ENCODE data around the gene ZCCHC8. TPM values are rescaled to one million over a fixed set of nuclear protein-coding genes. Genes with fewer than 3 reads are reported as not detected.
A peak's percentile ranks its signal among the peaks of the same experiment; 100 is the strongest.

The ZCCHC8 gene
- polyA plus RNA-seq, 2 of the 4 experiments (the other 2 are of a cell fraction): 20.9 to 40.1 TPM

- ATAC-seq: peak; percentile 64 to 66
- WGBS (ENCODE audit: missing lambda C conversion rate): 53% methylated on average over 5 of the region's 5 CpGs
Observed at GRCh38 chr12:122517877-122518276, 17.1 kb upstream of the ZCCHC8 start.

GRCh38 chr12:122516544-122517361 is 16.0 kb upstream of the ZCCHC8 start:
- CTCF ChIA-PET: interaction anchor here (0.8 to 1.2 kb wide), 2 partner anchors 12 to 117 kb away, joined by 3 to 5 read pairs; no protein-coding TSS in a partner anchor
- no peak overlapping the region for H3K27ac ChIP-seq
- no peak for DNase-seq (ENCODE audit: low read depth in 1 of 2, low spot score in 1 of 2)
- H3K4me2 ChIP-seq: no peak overlapping the region
- no peak for FAIRE-seq
- H3K9me3 ChIP-seq: no peaks in the 10 kb centered on the region
- WGBS (ENCODE audit: missing lambda C conversion rate): 91% methylated on average over 13 of the region's 13 CpGs
- no peak overlapping the region for H3K4me3 ChIP-seq
- TF ChIP-seq USF2 (IDR thresholded peaks at IDR 0.05): no peak
- TF ChIP-seq FOSL2 (IDR thresholded peaks at IDR 0.05): no peak
- peak; percentile 9; the same call in 1 of the 2 replicates for TF ChIP-seq FOSL2 (CRISPR knock-in tag; IDR thresholded peaks at IDR 0.05)
- ATAC-seq: no peak
- POLR2A ChIA-PET: interaction anchor here (2.6 kb wide), 1 partner anchor 10 kb away, joined by 16 read pairs; the partner anchor contains the start of genes KNTC1 and RSRC2
- H3K4me1 ChIP-seq: peaks cover 35% of the 10 kb centered on the region

More at GRCh38 chr12:122517877-122518276, 17.1 kb upstream of the ZCCHC8 start:
- Histone ChIP-seq H3K4me1 (peaks cover 47% of the 10 kb centered on the region), H3K4me3 (no peak overlapping the region), H3K4me2 (no peak overlapping the region; the same call in 2 of the 3 replicates), H3K9me3 (no peaks in the 10 kb centered on the region), H3K27ac (0 out of 6 replicates have a peak overlapping the region, but pooled peaks of 1 of the 2 experiments have one; percentile 23)
- ChIA-PET CTCF (interaction anchor here (0.8 to 1.2 kb wide), 2 partner anchors 13 to 118 kb away, joined by 3 to 5 read pairs; no protein-coding TSS in a partner anchor), POLR2A (interaction anchor here (0.8 to 2.6 kb wide), 3 partner anchors 9 to 17 kb away, joined by 3 to 16 read pairs (median 5); partner anchors contain the start of genes KNTC1, RSRC2 and ZCCHC8)
- FAIRE-seq (no peak), DNase-seq (ENCODE audit: low read depth in 1 of 2, low spot score in 1 of 2) (peak in 1 of 2 experiments; percentile 53)
- TF ChIP-seq FOSL2 (IDR thresholded peaks at IDR 0.05) (no peak), FOSL2 (CRISPR knock-in tag; IDR thresholded peaks at IDR 0.05) (peak; percentile 39; the same call in 1 of the 2 replicates), MAFK (IDR thresholded peaks at IDR 0.05; ENCODE audit: partially characterized antibody) (no peak), HOXA7 (CRISPR knock-in tag; IDR thresholded peaks at IDR 0.05) (0 out of 2 replicates have a peak, but pooled peaks have one; percentile 50), PBX3 (IDR thresholded peaks at IDR 0.05) (0 out of 2 replicates have a peak, but pooled peaks have one; percentile 35), SREBF2 (IDR thresholded peaks at IDR 0.05) (no peak)

GRCh38 chr12:122515275-122515674 is 14.5 kb upstream of the ZCCHC8 start:
- no peak for FAIRE-seq
- POLR2A ChIA-PET: interaction anchor here (2.9 kb wide), 1 partner anchor 12 kb away, joined by 12 read pairs; the partner anchor contains the start of genes KNTC1 and RSRC2
- WGBS (ENCODE audit: missing lambda C conversion rate): 93% methylated on average over 2 of the region's 2 CpGs

More at GRCh38 chr12:122515275-122515674, 14.5 kb upstream of the ZCCHC8 start:
- DNase-seq (ENCODE audit: low read depth in 1 of 2, low spot score in 1 of 2) (no peak), ATAC-seq (no peak)
- CTCF ChIA-PET: interaction anchor here (0.9 to 1.0 kb wide), 2 partner anchors 9 to 24 kb away, joined by 3 to 4 read pairs; no protein-coding TSS in a partner anchor
- TF ChIP-seq MAFK (IDR thresholded peaks at IDR 0.05; ENCODE audit: partially characterized antibody): no peak
- no peak for TF ChIP-seq NPAS2 (CRISPR knock-in tag; IDR thresholded peaks at IDR 0.05; ENCODE audit: borderline replicate concordance)
- no peak for TF ChIP-seq BCL3 (IDR thresholded peaks at IDR 0.05)
- TF ChIP-seq RARB (CRISPR knock-in tag; IDR thresholded peaks at IDR 0.05): no peak
- no peak for TF ChIP-seq HES2 (IDR thresholded peaks at IDR 0.05)
- no peak for TF ChIP-seq FOSL2 (IDR thresholded peaks at IDR 0.05)
- no peak for TF ChIP-seq FOSL2 (CRISPR knock-in tag; IDR thresholded peaks at IDR 0.05)
- TF ChIP-seq USF2 (IDR thresholded peaks at IDR 0.05): no peak
- TF ChIP-seq ZNF302 (CRISPR knock-in tag; IDR thresholded peaks at IDR 0.05): no peak
- TF ChIP-seq ESRRA (IDR thresholded peaks at IDR 0.05; ENCODE audit: borderline replicate concordance, low read length): no peak
- TF ChIP-seq HMGXB4 (CRISPR knock-in tag; IDR thresholded peaks at IDR 0.05; ENCODE audit: borderline replicate concordance): no peak
- no peak for TF ChIP-seq GATA3 (IDR thresholded peaks at IDR 0.05; ENCODE audit: borderline replicate concordance)
- no peak for TF ChIP-seq POLR2AphosphoS2 (conservative IDR thresholded peaks at IDR 0.05; ENCODE audit: low read length)
- no peak for TF ChIP-seq NFE2L2 (conservative IDR thresholded peaks at IDR 0.05; ENCODE audit: low read length)
- no peak for TF ChIP-seq NR3C1 (IDR thresholded peaks at IDR 0.05)
- TF ChIP-seq CHD4 (IDR thresholded peaks at IDR 0.05; ENCODE audit: borderline replicate concordance): no peak
- H3K4me2 ChIP-seq: no peak overlapping the region
- no peaks in the 10 kb centered on the region for H3K9me3 ChIP-seq
- no peak overlapping the region for H3K27ac ChIP-seq
- no peak overlapping the region for H3K4me3 ChIP-seq
- H3K4me1 ChIP-seq: peaks cover 29% of the 10 kb centered on the region
